HG03520 (cell line): ENCODE measurements around the gene SCRT2.
"Not testable (repeated sequence)": the region's sequence is repeated elsewhere in the genome, so short reads cannot be mapped to it uniquely, and the experiment has no call there.

ENCODE experiments used
- ATAC-seq: cut with Tn5 transposase; IDR thresholded peaks from one replicate; pipeline ENCODE4 v1.9.1; 2021; ENCODE audit warnings: mild to moderate bottlenecking, moderate library complexity; ENCODE audit not compliant: unreplicated experiment

The SCRT2 gene

GRCh38 chr20:675453-676314, at the start of gene SCRT2:
SCRT2 (minus strand) TSS chr20:675802; CDS start chr20:675601, 201 bp downstream.
- ATAC-seq, result no peak

GRCh38 chr20:724797-725196, 49.2 kb upstream of the SCRT2 start:
- not testable (repeated sequence) for ATAC-seq

- no peak for ATAC-seq
Measured at GRCh38 chr20:723756-724155, 48.2 kb upstream of the SCRT2 start.

GRCh38 chr20:722822-723644, 47.4 kb upstream of the SCRT2 start:
- no peak for ATAC-seq

- ATAC-seq, result no peak
Measured at GRCh38 chr20:721876-722275, 46.3 kb upstream of the SCRT2 start.

GRCh38 chr20:719816-720215, 44.2 kb upstream of the SCRT2 start:
- ATAC-seq, result no peak

- no peak for ATAC-seq
Measured at GRCh38 chr20:719068-719467, 43.5 kb upstream of the SCRT2 start.

- no peak for ATAC-seq
Measured at GRCh38 chr20:717832-718231, 42.2 kb upstream of the SCRT2 start.

GRCh38 chr20:717271-717670, 41.7 kb upstream of the SCRT2 start:
- no peak for ATAC-seq

- no peak for ATAC-seq
Measured at GRCh38 chr20:714453-714852, 38.9 kb upstream of the SCRT2 start.

- ATAC-seq, result no peak
Measured at GRCh38 chr20:711576-711975, 36.0 kb upstream of the SCRT2 start.

- ATAC-seq, result no peak
Measured at GRCh38 chr20:710780-711450, 35.3 kb upstream of the SCRT2 start.

- ATAC-seq, result no peak
Measured at GRCh38 chr20:709991-710779, 34.6 kb upstream of the SCRT2 start.

- ATAC-seq, result no peak
Measured at GRCh38 chr20:709423-709822, 33.8 kb upstream of the SCRT2 start.

- no peak for ATAC-seq
Measured at GRCh38 chr20:708956-709355, 33.4 kb upstream of the SCRT2 start.

- no peak for ATAC-seq
Measured at GRCh38 chr20:707451-708110, 32.0 kb upstream of the SCRT2 start.

GRCh38 chr20:706366-706885, 30.8 kb upstream of the SCRT2 start:
- ATAC-seq, result no peak

- no peak for ATAC-seq
Measured at GRCh38 chr20:704726-705125, 29.1 kb upstream of the SCRT2 start.

- no peak for ATAC-seq
Measured at GRCh38 chr20:703426-703825, 27.8 kb upstream of the SCRT2 start.

- ATAC-seq, result no peak
Measured at GRCh38 chr20:703006-703405, 27.4 kb upstream of the SCRT2 start.
